ENCODE data around the gene PACC1.

PACC1 gene

DNA sequence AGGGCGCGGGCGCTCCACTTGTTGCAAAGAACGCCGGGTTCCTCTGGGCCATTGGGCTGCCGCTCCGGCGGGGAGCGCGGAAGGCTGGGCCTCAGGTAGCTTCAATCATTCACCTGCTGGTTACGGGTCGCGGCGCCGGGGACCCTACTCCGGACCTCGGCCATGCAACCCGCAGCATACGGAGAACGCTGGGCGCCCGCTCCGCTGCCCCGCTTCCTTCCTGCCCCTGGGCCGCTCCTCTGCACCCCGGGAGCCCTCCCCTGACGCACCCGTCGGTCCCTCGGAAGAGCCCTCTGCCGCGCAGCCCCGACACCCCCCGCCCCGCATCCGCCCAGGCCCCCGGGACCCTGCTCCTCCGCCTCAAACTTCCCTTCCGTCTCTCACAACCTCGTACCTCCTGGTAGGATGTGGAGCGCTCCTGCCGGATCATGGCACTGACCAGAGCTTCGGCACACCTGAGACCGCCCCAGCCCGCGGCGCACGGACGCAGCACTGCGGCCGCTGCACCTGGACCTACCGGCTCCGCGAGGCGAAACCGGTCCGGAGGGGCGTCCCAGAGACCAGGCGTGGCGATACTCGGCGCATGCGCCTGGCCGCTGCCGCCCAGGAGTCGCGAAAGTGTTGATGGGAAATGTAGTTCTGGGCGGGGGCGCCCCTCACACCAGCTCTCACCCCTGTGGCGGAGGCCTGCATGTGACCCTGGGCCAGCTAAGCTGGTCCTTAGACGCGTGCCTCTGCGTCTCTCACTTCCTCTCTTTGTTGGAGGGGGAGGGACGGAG is at the start of gene PACC1:
Gene PACC1 (minus strand): TSS at position 559 of the 779 bp plus-strand sequence. CDS start 129 bp downstream, at position 430.
- peak; percentile 94 for DNase-seq

DNA sequence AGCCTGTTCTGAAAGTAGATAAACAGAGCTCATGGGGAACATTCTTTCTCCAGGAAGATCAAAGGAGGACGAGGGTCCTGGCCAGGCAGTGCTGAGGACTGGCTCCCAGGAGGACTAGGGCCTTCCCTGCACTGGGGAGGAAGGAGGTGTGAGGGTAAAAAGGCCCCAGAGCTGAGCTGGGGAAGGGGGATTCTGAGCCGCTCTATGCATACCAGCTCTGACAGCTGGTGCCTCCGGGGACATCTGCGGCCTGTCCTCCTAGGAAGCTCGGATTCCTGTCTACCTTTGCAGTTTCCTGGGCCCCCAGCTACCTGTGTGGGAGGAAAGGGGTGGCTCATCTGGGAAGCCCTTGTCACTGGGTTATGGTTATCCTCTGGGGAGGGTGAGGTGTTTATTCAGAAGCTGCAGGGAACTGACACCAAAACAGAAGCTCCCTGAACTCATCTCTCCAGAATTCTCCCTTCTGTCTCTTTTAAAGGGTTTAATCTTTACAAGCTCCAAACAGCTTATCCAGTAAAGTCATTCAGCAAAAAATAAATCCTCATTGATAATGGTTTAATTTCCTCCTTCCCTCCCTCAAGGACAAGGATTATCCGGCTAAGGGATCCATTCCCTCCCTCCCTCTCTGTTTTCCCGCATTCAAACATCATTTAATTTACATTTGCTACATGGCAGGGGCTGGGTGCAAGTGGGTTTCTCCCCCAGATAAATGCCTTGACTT is 49.0 kb upstream of the PACC1 start:
- DNase-seq = no peak

DNA sequence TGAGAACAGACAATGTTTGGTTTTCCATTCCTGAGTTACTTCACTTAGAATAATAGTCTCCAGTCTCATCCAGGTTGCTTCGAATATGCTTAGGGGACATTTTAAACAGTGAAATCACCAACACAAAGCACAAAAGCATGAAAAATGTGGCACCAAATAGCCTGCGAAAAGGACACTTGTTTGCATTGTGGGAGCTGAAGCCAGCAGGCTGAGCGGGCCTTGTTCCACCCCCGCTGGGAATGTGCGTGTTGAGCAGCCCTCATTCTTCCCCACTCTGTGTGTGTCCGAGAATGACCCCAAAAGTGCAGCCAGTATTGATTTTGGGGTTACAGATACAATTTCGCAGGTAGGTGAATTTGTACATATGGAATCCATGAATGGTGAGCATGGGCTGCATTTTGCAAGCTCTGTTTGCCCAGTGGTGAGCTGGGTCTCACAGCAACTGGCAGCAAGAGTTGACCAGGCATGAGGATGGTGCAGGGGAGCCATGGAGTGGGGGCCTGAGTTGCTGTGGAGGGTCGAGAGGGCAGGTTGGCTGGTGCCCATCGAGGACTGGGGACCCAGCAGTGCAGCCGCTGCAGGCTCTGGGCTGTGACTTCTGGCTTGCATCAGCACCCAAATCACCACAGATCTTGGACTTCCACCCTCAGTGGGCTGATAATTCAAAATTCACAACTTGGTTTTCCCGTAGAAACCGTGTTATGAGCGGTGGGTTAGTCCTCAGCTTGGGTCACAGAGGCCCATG is 47.4 kb upstream of the PACC1 start:
- DNase-seq = no peak

GRCh38 chr1:212460376-212460775 is 45.7 kb upstream of the PACC1 start:
- no peak for DNase-seq

- DNase-seq = no peak
Measured at GRCh38 chr1:212459656-212460055, 45.0 kb upstream of the PACC1 start.

GRCh38 chr1:212458817-212459216 is 44.1 kb upstream of the PACC1 start:
- DNase-seq = no peak

DNA sequence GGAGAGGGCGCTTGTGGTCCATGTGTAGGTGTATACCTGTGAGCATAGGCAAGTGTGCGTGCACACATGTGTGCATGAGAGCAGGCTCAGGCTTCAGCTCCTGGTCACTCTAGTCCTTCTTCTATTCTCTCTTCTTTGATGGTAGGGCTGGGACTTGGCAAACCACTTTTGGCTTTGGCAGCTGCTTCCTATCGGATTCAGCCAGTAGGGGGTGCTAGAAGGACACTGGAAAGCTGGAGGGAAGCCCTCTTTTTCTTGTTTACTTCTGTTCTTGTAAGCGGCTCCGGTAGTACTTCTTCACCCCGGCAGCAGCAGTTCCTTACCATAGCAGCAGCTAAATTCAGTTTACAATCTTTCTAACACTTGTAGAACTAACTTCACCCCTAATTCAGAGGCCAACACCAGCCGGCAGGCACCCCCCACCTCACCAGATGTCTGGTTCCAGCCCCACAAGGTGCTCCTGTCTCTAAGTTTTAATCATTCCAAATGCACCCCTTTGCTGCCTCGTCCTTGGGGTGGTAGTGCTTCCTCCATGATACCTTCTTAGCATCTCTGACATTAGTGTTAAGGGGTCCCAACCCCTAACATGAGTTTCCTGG is 43.2 kb upstream of the PACC1 start:
- DNase-seq = peak; percentile 80

GRCh38 chr1:212455803-212456528 is 41.3 kb upstream of the PACC1 start:
- peak; percentile 97 for DNase-seq

GRCh38 chr1:212455401-212455800 is 40.7 kb upstream of the PACC1 start:
- no peak for DNase-seq

- no peak for DNase-seq
Measured at GRCh38 chr1:212454741-212455140, 40.1 kb upstream of the PACC1 start.

DNA sequence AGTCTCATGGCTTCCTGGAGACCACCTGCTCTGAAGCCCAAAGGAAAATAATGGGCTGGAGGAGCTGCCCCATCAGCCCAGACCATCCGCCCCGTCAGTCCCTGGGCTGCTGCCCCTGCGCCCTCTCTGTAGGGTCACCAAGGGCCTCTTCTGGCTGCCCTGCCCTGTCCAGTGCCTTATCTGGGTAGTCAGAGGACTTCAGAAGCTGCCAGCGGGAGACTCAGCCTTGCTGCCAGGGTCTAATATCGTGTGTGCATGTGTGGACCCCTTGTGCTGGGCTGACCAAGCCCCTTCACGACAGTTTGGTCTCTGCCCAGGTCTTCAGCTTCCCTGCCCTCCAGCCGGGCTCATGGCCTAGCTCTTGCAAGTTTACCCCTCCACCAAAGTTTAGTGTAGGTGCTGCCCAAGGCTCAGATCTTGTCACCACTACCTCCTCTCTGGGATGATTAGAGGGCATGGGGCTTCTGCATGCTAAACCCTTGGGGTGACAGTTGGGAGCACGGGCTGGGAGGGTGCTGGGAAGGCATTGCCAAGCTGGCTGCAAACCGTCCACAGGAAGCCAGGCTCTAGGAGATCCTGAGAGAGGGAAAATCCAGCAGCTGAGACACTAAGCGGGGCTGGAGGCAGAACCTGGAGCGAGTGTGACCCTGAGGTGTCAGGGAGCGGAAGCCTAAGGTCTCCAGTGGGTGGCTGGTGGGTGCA is 38.6 kb upstream of the PACC1 start:
- DNase-seq = no peak

GRCh38 chr1:212452323-212453155 is 37.9 kb upstream of the PACC1 start:
- no peak for DNase-seq

DNA sequence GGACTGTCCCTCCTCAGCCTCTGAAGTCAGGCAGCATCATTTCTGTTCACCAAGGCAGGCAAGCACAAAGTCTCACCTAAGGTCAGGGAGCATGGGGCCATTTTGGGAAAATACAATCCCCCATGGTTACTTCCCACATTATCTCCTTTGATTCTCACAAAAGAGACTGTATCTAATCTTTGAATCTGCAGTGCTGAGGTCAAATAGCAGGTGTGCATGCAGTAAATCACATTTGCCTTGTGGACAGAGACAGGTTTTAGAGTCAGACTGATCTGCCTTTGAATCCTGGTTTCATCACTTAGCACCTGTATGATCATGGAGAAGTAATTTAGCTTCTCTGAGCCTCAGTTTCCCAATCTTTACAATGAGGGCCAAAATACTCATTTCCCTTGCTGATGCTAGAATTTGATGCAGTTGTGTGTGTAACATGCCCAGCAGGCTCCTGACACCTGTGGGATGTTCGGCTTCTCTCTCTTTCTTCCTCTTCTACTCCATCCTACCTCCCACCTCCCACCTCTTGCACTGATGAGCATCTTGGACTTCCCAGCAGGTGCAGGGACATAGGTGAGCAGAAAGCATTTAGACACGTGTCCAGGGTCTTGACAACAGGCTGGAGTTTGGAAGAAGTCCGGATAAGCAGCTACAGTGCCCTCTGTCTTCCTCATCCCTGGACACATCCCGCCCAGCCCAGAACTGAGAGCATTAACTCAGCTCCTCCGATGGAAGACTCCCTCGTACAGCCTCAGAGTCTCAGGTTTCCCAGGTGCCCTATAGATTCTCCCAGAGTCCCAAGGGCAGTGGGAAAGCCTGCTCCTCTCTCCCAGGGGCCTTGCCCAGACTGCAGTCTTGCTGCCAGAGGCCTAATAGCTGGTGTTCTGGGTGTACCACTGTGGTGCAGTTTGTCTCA is 37.0 kb upstream of the PACC1 start:
- no peak for DNase-seq

GRCh38 chr1:212450331-212450881 is 35.7 kb upstream of the PACC1 start:
- no peak for DNase-seq

DNA sequence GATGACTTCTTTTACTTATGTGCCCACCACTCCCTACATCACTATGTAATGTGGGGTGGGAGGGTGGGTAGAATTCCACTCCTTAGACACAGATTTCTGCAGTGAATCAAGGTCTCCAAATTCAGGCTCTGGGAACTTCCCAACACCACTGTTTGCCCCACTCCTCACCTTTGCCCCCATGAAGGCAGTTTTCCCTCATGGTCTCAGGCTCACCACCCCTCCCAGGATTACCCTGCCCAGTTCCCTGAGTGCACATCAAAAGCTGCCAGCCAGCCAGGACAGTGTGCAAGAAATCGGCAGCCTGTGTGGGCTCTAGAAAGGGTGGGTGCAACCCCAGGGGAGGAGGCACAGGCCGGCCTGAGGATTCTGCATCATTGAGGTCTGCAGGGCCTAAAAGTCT is 32.8 kb upstream of the PACC1 start:
- DNase-seq = no peak

- no peak for DNase-seq
Measured at GRCh38 chr1:212446333-212446732, 31.6 kb upstream of the PACC1 start.

DNA sequence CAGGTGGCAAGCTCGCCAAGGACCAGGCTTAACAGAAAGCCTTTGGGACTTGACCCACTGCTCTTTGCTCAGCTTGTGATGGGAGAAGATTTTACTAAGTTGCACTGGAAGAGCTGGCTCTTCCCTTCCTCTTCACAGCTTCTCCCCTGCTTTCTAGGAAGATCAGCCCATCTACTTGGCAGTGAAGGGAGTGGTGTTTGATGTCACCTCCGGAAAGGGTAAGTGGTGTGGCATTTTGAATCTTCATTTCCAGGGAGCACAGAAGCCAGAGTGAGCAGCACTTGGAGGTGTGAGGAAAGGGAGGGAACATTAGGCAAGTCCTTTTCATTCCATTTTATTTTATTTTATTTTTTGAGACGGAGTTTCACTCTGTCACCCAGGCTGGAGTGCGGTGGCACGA is 27.7 kb upstream of the PACC1 start:
- DNase-seq = no peak

DNA sequence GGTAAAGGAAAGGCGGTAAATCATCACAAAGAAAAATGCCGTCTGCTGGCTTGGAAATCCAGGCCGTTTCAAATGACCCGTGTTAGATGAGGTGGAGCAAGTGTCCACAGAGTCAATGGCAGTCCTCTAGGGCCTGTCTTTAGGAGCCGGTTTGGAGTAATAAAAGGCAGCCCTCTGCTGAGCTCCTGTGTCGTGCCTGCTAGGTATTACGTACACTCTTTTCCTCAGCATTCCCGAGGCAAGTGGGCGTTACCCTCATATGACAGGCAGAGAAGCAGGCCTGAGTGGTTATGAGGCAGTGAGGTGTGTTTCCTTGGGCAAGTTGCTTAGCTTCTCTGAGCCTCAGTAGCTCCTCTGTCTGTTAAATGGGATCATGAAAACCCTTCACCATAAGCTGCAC is 25.7 kb upstream of the PACC1 start:
- no peak for DNase-seq

GRCh38 chr1:212438831-212439237 is 24.1 kb upstream of the PACC1 start:
- DNase-seq = no peak

All from activated CD8-positive, alpha-beta memory T cell treated with anti-CD3 and anti-CD28 coated beads for 24 hours (primary cell).